HG03571 (cell line): ENCODE data around the gene TLR5.

Experiments
- ATAC-seq: cut with Tn5 transposase; IDR thresholded peaks from one replicate; pipeline ENCODE4 v1.9.1; 2021; ENCODE audit not compliant: unreplicated experiment

Gene TLR5

GRCh38 chr1:223075834-223076233 is 67.2 kb downstream of the TLR5 start:
- no peak for ATAC-seq

- ATAC-seq: no peak
These were observed 68.4 kb downstream of the TLR5 start for GRCh38 chr1:223074445-223075300.

GRCh38 chr1:223068900-223069665 is 74.0 kb downstream of the TLR5 start:
- no peak for ATAC-seq

- no peak for ATAC-seq
These were observed 75.1 kb downstream of the TLR5 start for GRCh38 chr1:223067914-223068313.

- no peak for ATAC-seq
These were observed 76.6 kb downstream of the TLR5 start for GRCh38 chr1:223066415-223066814.

- ATAC-seq: no peak
These were observed 80.9 kb downstream of the TLR5 start for GRCh38 chr1:223062177-223062576.

GRCh38 chr1:223059526-223059925 is 83.5 kb downstream of the TLR5 start:
- ATAC-seq: no peak
